ENCODE data around the gene DBF4. TPM values are rescaled to one million over a fixed set of nuclear protein-coding genes. Genes with fewer than 3 reads are reported as not detected.
"Not testable (repeated sequence)": the region's sequence is repeated elsewhere in the genome, so short reads cannot be mapped to it uniquely, and the experiment has no call there.

The DBF4 gene
- total RNA-seq (2014; rRNA removed; shearing (Covaris generic)): 62.6 and 72.8 TPM in 2 replicates

DNA sequence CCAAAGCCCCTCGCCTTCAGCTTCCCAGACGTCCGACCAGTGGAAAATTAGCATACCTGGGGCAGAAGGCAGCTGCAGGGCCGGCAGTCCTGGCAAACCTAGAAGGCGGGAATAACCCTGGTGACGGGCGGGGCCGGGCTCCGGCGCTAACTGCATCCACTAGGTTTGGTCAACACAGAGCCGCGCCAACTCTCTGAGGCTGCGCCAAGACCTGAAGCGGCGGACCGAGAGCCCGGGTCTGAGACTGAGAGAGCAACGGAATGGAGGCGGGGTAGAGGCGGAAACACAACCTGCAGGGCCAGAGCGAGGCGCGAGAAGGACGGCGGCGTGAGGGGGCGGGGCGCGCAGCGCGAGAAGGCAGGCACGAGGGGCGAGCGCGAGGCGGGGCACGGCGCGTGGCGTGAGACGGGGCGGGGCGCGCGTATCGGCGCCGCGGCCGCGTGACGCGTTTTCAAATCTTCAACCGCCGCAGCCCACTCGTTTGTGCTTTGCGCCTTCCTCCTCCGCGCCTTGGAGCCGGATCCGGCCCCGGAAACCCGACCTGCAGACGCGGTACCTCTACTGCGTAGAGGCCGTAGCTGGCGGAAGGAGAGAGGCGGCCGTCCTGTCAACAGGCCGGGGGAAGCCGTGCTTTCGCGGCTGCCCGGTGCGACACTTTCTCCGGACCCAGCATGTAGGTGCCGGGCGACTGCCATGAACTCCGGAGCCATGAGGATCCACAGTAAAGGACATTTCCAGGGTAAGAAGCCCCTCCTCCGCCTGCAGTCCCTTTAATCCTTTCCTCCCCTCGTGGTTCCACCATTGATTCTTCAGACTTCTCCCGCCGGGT lies at the start of gene DBF4, which contains the start of gene SLC25A40:
DBF4 (plus strand) TSS at position 454 of the 829 bp plus-strand sequence; CDS start at position 694, 240 bp downstream.
SLC25A40 (minus strand) TSS at position 321 of the 829 bp plus-strand sequence. CDS start 17,633 bp downstream, outside the sequence.
- peak; percentile 87 for DNase-seq
- H3K27me3 ChIP-seq (ENCODE audit: control insufficient read depth, insufficient read depth, low read length): no peaks in the 10 kb centered on the region
- no peaks in the 10 kb centered on the region for H3K36me3 ChIP-seq (replicated peaks; ENCODE audit: control insufficient read depth, insufficient read depth, low read length)
- peak within 1 kb of the TSS; percentile 95 for H3K4me3 ChIP-seq (ENCODE audit: insufficient read depth, low read depth, low read length)

DNA sequence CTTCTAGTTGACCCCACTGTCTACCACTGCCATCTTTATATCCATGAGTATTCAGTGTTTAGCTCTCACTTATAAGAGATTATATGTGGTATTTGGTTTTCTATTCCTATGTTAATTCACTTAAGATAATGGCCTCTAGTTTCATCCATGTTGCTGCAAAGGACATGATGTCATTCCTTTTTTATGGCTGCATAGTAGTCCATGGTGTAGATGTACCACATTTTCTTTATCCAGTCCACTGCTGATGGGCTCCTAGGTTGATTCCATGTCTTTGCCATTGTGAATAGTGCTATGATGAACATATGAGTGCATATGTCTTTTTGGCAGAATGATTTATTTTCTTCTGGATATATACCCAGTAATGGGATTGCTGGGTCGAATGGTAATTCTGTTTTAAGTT lies 47.9 kb upstream of the DBF4 start:
- DNase-seq; H3K4me3 ChIP-seq (ENCODE audit: insufficient read depth, low read depth, low read length); H3K36me3 ChIP-seq (replicated peaks; ENCODE audit: control insufficient read depth, insufficient read depth, low read length); H3K27me3 ChIP-seq (ENCODE audit: control insufficient read depth, insufficient read depth, low read length): not testable (repeated sequence)

GRCh38 chr7:87831097-87831496 lies 45.2 kb upstream of the DBF4 start:
- no peak for DNase-seq
- no peaks in the 10 kb centered on the region for H3K36me3 ChIP-seq (replicated peaks; ENCODE audit: control insufficient read depth, insufficient read depth, low read length)
- H3K4me3 ChIP-seq (ENCODE audit: insufficient read depth, low read depth, low read length): no peak overlapping the region
- no peaks in the 10 kb centered on the region for H3K27me3 ChIP-seq (ENCODE audit: control insufficient read depth, insufficient read depth, low read length)

DNA sequence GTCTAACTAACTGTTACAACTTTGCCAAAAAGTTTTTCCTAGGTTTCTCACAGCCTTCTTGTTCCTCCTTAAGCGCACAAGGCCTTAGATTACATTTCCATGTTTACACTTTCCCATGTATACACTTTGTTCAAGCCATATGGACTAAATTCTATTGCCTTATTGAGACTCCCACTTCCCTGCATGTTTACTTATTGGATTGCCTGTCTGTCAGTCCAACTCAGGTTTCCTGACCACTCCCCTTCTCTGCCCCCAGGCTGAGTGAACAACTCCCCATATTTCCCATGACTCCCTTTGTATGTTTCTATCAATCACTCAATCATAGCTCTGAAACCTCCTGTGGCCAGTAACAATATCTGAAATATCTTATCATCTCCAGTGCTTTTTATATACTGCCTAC lies 43.2 kb upstream of the DBF4 start:
- H3K4me3 ChIP-seq (ENCODE audit: insufficient read depth, low read depth, low read length): no peak overlapping the region
- no peaks in the 10 kb centered on the region for H3K36me3 ChIP-seq (replicated peaks; ENCODE audit: control insufficient read depth, insufficient read depth, low read length)
- H3K27me3 ChIP-seq (ENCODE audit: control insufficient read depth, insufficient read depth, low read length): no peaks in the 10 kb centered on the region
- DNase-seq: no peak

DNA sequence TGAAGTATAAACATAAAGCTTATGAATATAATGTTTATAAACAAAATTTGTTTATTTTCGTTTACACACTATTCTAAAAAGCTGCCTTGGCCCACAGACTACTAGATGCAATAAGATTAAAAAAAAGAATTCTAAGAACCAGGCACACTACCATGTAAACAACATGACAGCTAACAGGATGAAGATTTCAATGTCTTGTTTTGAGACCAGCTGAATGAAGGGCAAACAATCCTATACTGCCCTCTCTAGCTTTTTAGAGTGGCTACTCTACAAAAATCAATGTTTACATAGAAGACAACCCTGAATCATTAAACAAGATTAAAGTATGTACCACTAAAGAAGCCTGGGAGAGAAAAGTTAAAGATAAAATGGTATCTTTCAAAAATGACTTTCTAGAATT lies 38.7 kb upstream of the DBF4 start:
- Histone ChIP-seq H3K4me3 (ENCODE audit: insufficient read depth, low read depth, low read length) (no peak overlapping the region), H3K27me3 (ENCODE audit: control insufficient read depth, insufficient read depth, low read length) (no peaks in the 10 kb centered on the region), H3K36me3 (replicated peaks; ENCODE audit: control insufficient read depth, insufficient read depth, low read length) (no peaks in the 10 kb centered on the region)
- no peak for DNase-seq

DNA sequence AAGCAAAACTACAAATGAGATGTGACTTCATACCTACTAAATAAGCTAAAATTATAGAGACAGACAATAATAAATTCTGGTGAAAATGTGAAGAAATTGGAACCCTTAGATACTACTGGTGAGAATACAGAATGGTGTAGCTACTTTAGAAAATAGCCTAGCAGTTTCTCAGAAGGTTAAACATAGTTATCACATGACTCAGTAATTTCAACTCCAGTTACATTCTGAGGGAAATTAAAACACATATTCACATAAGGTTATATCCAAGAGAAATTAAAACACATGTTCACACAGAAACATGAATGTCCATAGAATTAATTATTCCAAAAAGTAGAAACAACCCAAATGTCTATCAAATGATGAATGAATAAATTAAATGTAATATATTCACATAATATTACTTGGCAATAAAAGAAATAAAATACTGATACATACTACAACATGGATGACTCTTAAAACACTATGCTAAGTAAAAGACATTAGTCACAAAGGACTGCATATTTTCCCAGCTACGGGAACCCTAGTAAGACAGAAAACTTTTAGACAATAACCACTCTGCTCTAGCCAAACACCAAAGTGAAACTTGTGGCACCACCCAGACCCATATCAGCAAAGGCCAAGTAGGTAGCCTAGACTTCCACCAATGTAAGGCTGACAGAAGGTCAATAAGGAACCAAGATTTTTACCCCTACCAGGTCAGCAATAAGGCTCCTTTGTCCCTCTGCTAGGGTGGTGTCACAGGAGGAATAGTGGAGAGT lies 25.3 kb upstream of the DBF4 start:
- no peak for DNase-seq
- no peak overlapping the region for H3K4me3 ChIP-seq (ENCODE audit: insufficient read depth, low read depth, low read length)
- peaks cover 2% of the 10 kb centered on the region; the same call in 1 of the 2 replicates for H3K36me3 ChIP-seq (replicated peaks; ENCODE audit: control insufficient read depth, insufficient read depth, low read length)
- no peaks in the 10 kb centered on the region for H3K27me3 ChIP-seq (ENCODE audit: control insufficient read depth, insufficient read depth, low read length)

- H3K4me3 ChIP-seq (ENCODE audit: insufficient read depth, low read depth, low read length): no peak overlapping the region
- H3K36me3 ChIP-seq (replicated peaks; ENCODE audit: control insufficient read depth, insufficient read depth, low read length): peaks cover 2% of the 10 kb centered on the region; the same call in 1 of the 2 replicates
- H3K27me3 ChIP-seq (ENCODE audit: control insufficient read depth, insufficient read depth, low read length): no peaks in the 10 kb centered on the region
- DNase-seq: no peak
These were observed 24.0 kb upstream of the DBF4 start for GRCh38 chr7:87852306-87852705.

DNA sequence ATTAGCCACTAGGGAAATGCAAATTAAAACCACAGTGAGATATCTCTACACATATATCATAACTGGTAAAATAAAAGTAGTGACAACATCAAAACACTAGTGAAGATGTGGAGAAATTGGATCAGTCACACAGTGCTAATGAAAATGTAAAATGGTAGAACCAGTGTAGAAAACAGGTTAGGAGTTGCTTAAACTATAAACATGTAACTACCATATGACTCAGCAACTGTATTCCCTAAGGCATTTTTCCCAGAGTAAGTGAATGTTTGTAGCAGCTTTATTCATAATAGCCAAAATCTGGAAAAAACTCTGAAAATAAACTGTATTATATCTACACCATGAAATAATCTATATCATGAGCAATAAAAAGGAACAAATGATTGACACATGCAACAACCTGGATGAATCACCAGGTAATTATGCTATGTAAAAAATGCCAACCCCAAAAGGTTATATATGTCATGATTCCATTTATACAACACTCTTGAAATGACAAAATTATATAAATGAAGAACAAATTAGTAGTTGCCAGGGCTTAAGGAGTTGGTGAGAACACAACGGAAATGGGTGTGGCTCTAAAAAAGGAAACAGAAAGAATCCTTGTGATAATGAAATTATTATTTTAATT lies 22.9 kb upstream of the DBF4 start:
- DNase-seq: no peak
- Histone ChIP-seq H3K27me3 (ENCODE audit: control insufficient read depth, insufficient read depth, low read length) (no peaks in the 10 kb centered on the region), H3K36me3 (replicated peaks; ENCODE audit: control insufficient read depth, insufficient read depth, low read length) (peaks cover 4% of the 10 kb centered on the region), H3K4me3 (ENCODE audit: insufficient read depth, low read depth, low read length) (no peak overlapping the region)

DNA sequence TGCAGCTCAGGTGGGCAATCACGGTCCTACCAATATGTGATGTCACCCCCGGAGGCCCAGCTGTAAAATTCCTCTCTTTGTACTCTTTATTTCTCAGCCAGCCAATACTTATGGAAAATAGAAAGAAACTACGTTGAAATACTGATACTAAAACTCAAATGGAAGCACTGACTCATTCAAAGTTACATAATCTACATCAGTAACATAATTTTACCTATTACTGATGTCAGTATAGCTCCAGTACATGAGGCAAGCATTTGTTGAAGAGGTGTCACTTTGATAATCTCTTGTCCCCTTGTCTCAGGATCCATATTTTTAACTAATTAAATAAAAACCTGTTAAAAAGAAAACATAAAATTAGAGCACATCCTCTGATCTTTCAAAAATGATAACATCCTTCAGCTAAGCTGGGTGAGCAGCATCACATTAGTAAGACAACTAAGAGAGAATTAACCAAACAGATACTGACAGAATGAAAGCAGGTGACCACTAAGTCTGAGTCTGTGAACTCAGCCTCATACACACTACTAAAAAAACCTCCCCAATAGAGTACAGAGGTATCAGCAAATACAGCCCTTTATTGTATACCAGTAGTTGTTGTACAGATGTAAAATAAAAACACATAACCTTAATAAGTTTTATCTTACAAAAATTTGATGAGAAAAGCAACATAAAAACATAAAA lies 17.7 kb upstream of the DBF4 start:
- no peak for DNase-seq
- H3K36me3 ChIP-seq (replicated peaks; ENCODE audit: control insufficient read depth, insufficient read depth, low read length): peaks cover 2% of the 10 kb centered on the region
- H3K4me3 ChIP-seq (ENCODE audit: insufficient read depth, low read depth, low read length): no peak overlapping the region
- no peaks in the 10 kb centered on the region for H3K27me3 ChIP-seq (ENCODE audit: control insufficient read depth, insufficient read depth, low read length)

- DNase-seq: no peak
- Histone ChIP-seq H3K36me3 (replicated peaks; ENCODE audit: control insufficient read depth, insufficient read depth, low read length) (no peaks in the 10 kb centered on the region), H3K4me3 (ENCODE audit: insufficient read depth, low read depth, low read length) (no peak overlapping the region)
These were observed 10.2 kb upstream of the DBF4 start for GRCh38 chr7:87866089-87866488.

DNA sequence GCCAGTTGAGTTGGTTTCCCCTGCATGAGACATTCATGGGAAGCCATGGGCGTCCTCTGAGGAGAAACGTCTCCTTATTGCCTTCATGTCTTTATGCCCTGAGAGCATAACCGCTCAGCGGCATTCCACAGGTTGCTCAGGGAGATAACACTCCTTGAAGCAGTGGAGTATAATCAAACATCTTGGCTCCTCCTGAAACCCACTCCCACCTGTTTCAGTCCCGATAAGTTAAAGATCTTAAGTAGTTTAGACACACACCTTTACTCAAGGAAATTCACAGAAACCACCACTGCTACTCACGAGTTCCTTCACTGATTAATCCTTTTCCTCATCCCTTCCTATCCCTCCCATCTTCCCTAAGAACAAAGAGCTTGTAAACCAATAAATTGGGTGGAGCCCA lies 9.8 kb upstream of the DBF4 start:
- not testable (repeated sequence) for H3K27me3 ChIP-seq (ENCODE audit: control insufficient read depth, insufficient read depth, low read length); H3K4me3 ChIP-seq (ENCODE audit: insufficient read depth, low read depth, low read length); DNase-seq; H3K36me3 ChIP-seq (replicated peaks; ENCODE audit: control insufficient read depth, insufficient read depth, low read length)

More at GRCh38 chr7:87866089-87866488, 10.2 kb upstream of the DBF4 start:
- H3K27me3 ChIP-seq (ENCODE audit: control insufficient read depth, insufficient read depth, low read length): no peaks in the 10 kb centered on the region

- Histone ChIP-seq H3K36me3 (replicated peaks; ENCODE audit: control insufficient read depth, insufficient read depth, low read length) (no peaks in the 10 kb centered on the region), H3K27me3 (ENCODE audit: control insufficient read depth, insufficient read depth, low read length) (no peaks in the 10 kb centered on the region), H3K4me3 (ENCODE audit: insufficient read depth, low read depth, low read length) (no peak overlapping the region)
- DNase-seq: no peak
These were observed 5.8 kb upstream of the DBF4 start for GRCh38 chr7:87870471-87870870.

DNA sequence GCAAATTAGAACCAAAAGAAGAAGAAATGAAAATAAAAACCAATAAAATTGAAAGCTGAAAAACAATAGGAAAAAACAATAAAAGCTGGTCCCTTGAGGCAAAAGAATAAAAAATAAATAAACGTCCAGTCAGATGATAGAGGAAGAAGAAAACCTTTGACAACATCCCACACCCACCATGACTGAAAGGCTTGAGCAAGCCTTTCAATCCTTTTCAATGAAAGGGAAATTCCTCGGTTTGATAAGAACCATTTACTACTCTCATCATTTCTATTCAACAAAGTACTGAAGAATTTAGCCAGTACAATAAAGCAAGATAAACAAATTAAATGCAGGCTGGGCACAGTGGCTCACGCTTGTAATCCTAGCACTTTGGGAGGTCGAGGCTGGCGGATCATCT lies 3.9 kb upstream of the DBF4 start:
- Histone ChIP-seq H3K27me3 (ENCODE audit: control insufficient read depth, insufficient read depth, low read length) (no peaks in the 10 kb centered on the region), H3K4me3 (ENCODE audit: insufficient read depth, low read depth, low read length) (no peak overlapping the region), H3K36me3 (replicated peaks; ENCODE audit: control insufficient read depth, insufficient read depth, low read length) (no peaks in the 10 kb centered on the region)
- DNase-seq: no peak

DNA sequence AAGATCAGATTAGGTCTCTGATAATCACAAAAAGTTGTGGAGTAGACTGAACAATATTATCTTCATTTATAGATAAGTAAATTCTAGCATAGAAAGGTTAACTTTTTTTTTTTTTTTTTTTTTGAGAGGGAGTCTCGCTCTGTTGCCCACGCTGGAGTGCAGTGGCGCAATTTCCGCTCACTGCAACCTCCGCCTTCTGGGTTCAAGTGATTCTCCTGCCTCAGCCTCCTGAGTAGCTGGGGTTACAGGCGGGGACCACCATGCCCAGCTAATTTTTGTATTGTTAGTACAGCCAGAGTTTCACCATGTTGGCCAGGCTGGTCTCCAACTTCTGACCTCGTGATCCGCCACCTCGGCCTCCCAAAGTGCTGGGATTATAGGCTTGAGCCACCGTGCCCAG lies 3.0 kb upstream of the DBF4 start:
- not testable (repeated sequence) for H3K4me3 ChIP-seq (ENCODE audit: insufficient read depth, low read depth, low read length); H3K36me3 ChIP-seq (replicated peaks; ENCODE audit: control insufficient read depth, insufficient read depth, low read length); DNase-seq; H3K27me3 ChIP-seq (ENCODE audit: control insufficient read depth, insufficient read depth, low read length)
